Tibial nerve (tissue), 3 donors: Measurements from ENCODE around the gene STAT3.

Experiments used
- POLR2A ChIP-seq, 2 donors: fragments of 450-650 bp; IDR thresholded peaks; one replicate each; pipeline ENCODE4 v1.6.1; 2017; ENCODE audit warnings: antibody characterized with exemption in 2 of 2, mild to moderate bottlenecking in 2 of 2, moderate library complexity in 2 of 2
- TF ChIP-seq, protein P1 (sequence below), 5 experiments: fragments of 200-600 bp in 3 of 5; fragments of 450-650 bp in 2 of 5; sonication (generic) in 3 of 5; IDR thresholded peaks; one replicate each; pipeline ENCODE4 v1.5.1; 2016 to 2019; ENCODE audit warnings: antibody characterized with exemption in 5 of 5, mild to moderate bottlenecking in 3 of 5, moderate library complexity in 2 of 5

- TF ChIP-seq POLR2A (IDR thresholded peaks at IDR 0.05): no peak
- TF ChIP-seq, protein P1, sequence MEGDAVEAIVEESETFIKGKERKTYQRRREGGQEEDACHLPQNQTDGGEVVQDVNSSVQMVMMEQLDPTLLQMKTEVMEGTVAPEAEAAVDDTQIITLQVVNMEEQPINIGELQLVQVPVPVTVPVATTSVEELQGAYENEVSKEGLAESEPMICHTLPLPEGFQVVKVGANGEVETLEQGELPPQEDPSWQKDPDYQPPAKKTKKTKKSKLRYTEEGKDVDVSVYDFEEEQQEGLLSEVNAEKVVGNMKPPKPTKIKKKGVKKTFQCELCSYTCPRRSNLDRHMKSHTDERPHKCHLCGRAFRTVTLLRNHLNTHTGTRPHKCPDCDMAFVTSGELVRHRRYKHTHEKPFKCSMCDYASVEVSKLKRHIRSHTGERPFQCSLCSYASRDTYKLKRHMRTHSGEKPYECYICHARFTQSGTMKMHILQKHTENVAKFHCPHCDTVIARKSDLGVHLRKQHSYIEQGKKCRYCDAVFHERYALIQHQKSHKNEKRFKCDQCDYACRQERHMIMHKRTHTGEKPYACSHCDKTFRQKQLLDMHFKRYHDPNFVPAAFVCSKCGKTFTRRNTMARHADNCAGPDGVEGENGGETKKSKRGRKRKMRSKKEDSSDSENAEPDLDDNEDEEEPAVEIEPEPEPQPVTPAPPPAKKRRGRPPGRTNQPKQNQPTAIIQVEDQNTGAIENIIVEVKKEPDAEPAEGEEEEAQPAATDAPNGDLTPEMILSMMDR (IDR thresholded peaks at IDR 0.05): no peak
These were observed 63.2 kb downstream of the STAT3 start for GRCh38 chr17:42325026-42325425.
